HL-60 (cell line): Measurements from ENCODE around the gene SLC16A7.

Source experiments
- DNase-seq, 2 experiments: peaks; one replicate each; pipeline ENCODE4 v3.0.0-alpha.2; 2010 to 2020; ENCODE audit warnings: low read depth in 1 of 2, low spot score in 1 of 2
- H3K27ac ChIP-seq: fragments of 250-450 bp; sonication (Bioruptor Pico); replicated peaks from 2 replicates; pipeline ENCODE4 v1.5.1; 2020; ENCODE audit warnings: mild to moderate bottlenecking, moderate library complexity
- H3K27me3 ChIP-seq: fragments of 250-450 bp; sonication (Bioruptor Pico); 2 replicates; pipeline ENCODE4 v1.5.1; 2021; ENCODE audit warnings: mild to moderate bottlenecking, moderate library complexity; ENCODE audit not compliant: insufficient read depth, poor library complexity, severe bottlenecking
- H3K4me3 ChIP-seq: replicated peaks from 2 replicates; pipeline ENCODE4 v1.5.1; 2011; ENCODE audit warnings: mild to moderate bottlenecking, control low read depth, low read length; ENCODE audit not compliant: insufficient read depth
- CTCF ChIP-seq: IDR thresholded peaks from one replicate; pipeline ENCODE4 v1.5.1; 2011; ENCODE audit warnings: low read length, control low read depth, inconsistent platforms; ENCODE audit not compliant: insufficient read depth
- GABPA ChIP-seq: IDR thresholded peaks from 2 replicates; pipeline ENCODE4 v1.6.1; 2012; ENCODE audit warnings: low read depth
- POLR2AphosphoS5 ChIP-seq: IDR thresholded peaks from 2 replicates; pipeline ENCODE4 v1.6.1; 2012; ENCODE audit warnings: low read depth
- REST ChIP-seq: IDR thresholded peaks from 2 replicates; pipeline ENCODE4 v1.6.1; 2012; ENCODE audit warnings: low read depth; ENCODE audit not compliant: insufficient replicate concordance
- SPI1 ChIP-seq: IDR thresholded peaks from 2 replicates; pipeline ENCODE4 v1.6.1; 2012; ENCODE audit warnings: low read depth, mild to moderate bottlenecking, borderline replicate concordance

SLC16A7 gene

GRCh38 chr12:59664495-59664894 lies 68.7 kb downstream of the SLC16A7 start:
- Histone ChIP-seq H3K27me3 (no peaks in the 10 kb centered on the region), H3K4me3 (no peak overlapping the region), H3K27ac (no peak overlapping the region)
- no peak for DNase-seq
- TF ChIP-seq REST (no peak), SPI1 (no peak), POLR2AphosphoS5 (no peak), CTCF (no peak), GABPA (no peak)

- Histone ChIP-seq H3K4me3 (no peak overlapping the region), H3K27ac (no peak overlapping the region), H3K27me3 (no peaks in the 10 kb centered on the region)
- DNase-seq, result no peak
- TF ChIP-seq SPI1, result no peak
- no peak for TF ChIP-seq POLR2AphosphoS5
- TF ChIP-seq CTCF, result no peak
- no peak for TF ChIP-seq GABPA
- TF ChIP-seq REST, result no peak
Observed at GRCh38 chr12:59665701-59666100, 69.9 kb downstream of the SLC16A7 start.

- no peak for DNase-seq
- Histone ChIP-seq H3K4me3 (no peak overlapping the region), H3K27ac (no peak overlapping the region), H3K27me3 (no peaks in the 10 kb centered on the region)
- TF ChIP-seq SPI1 (no peak), GABPA (no peak), POLR2AphosphoS5 (no peak), CTCF (no peak), REST (no peak)
Observed at GRCh38 chr12:59668674-59669073, 72.8 kb downstream of the SLC16A7 start.
